SK-N-MC (cell line): ENCODE measurements around the gene SKAP2.

Source experiments
- DNase-seq: peaks from one replicate; pipeline ENCODE4 v3.0.0-alpha.2; 2011; ENCODE audit warnings: low read depth, low spot score
- H3K27ac ChIP-seq: fragments of 200-600 bp; sonication (generic); 2 replicates; pipeline ENCODE4 v1.5.1; 2016; ENCODE audit warnings: mixed run types
- H3K36me3 ChIP-seq: fragments of 200-600 bp; sonication (generic); 2 replicates; pipeline ENCODE4 v1.6.1; 2017; ENCODE audit warnings: antibody characterized with exemption, low read length, mixed read lengths; ENCODE audit not compliant: insufficient read depth
- H3K4me3 ChIP-seq: fragments of 200-600 bp; sonication (generic); 2 replicates; pipeline ENCODE4 v1.5.1; 2016
- H3K9ac ChIP-seq: fragments of 200-600 bp; sonication (generic); 2 replicates; pipeline ENCODE4 v1.8.0; 2017; ENCODE audit warnings: mixed run types, mixed read lengths; ENCODE audit not compliant: insufficient read length
- H3K9me3 ChIP-seq: fragments of 200-600 bp; sonication (generic); 2 replicates; pipeline ENCODE4 v1.6.1; 2017; ENCODE audit warnings: low read depth, mild to moderate bottlenecking, antibody characterized with exemption, low read length, moderate library complexity, mixed read lengths
- EZH2 ChIP-seq: fragments of 200-600 bp; sonication (generic); IDR thresholded peaks from one replicate; pipeline ENCODE4 v1.6.1; 2017; ENCODE audit warnings: antibody characterized with exemption
- FOXP2 ChIP-seq: optimal IDR thresholded peaks from 2 replicates; pipeline ENCODE3; 2011; ENCODE audit warnings: mild to moderate bottlenecking, moderate library complexity; ENCODE audit not compliant: insufficient read depth; ENCODE audit errors: extremely low read length, control extremely low read depth
- POLR2AphosphoS5 ChIP-seq: IDR thresholded peaks from 2 replicates; pipeline ENCODE4 v1.6.1; 2012; ENCODE audit warnings: mild to moderate bottlenecking, low read depth, low read length, borderline replicate concordance

Gene SKAP2

GRCh38 chr7:26642416-26642815, 222.0 kb downstream of the SKAP2 start:
- Histone ChIP-seq H3K27ac (no peak overlapping the region), H3K36me3 (no peaks in the 10 kb centered on the region), H3K4me3 (no peak overlapping the region), H3K9me3 (no peaks in the 10 kb centered on the region), H3K9ac (no peak overlapping the region)
- no peak for TF ChIP-seq FOXP2
- no peak for TF ChIP-seq EZH2
- TF ChIP-seq POLR2AphosphoS5: no peak
- DNase-seq: no peak

- Histone ChIP-seq H3K36me3 (no peaks in the 10 kb centered on the region), H3K4me3 (no peak overlapping the region), H3K9me3 (no peaks in the 10 kb centered on the region), H3K9ac (no peak overlapping the region), H3K27ac (no peak overlapping the region)
- DNase-seq: no peak
- TF ChIP-seq FOXP2: no peak
- no peak for TF ChIP-seq EZH2
- TF ChIP-seq POLR2AphosphoS5: no peak
Observed at GRCh38 chr7:26639695-26640094, 224.7 kb downstream of the SKAP2 start.

- Histone ChIP-seq H3K9ac (no peak overlapping the region), H3K4me3 (no peak overlapping the region), H3K36me3 (no peaks in the 10 kb centered on the region), H3K9me3 (no peaks in the 10 kb centered on the region), H3K27ac (no peak overlapping the region)
- DNase-seq: no peak
- TF ChIP-seq FOXP2 (no peak), EZH2 (no peak)
Observed at GRCh38 chr7:26639111-26639510, 225.3 kb downstream of the SKAP2 start.

DNA sequence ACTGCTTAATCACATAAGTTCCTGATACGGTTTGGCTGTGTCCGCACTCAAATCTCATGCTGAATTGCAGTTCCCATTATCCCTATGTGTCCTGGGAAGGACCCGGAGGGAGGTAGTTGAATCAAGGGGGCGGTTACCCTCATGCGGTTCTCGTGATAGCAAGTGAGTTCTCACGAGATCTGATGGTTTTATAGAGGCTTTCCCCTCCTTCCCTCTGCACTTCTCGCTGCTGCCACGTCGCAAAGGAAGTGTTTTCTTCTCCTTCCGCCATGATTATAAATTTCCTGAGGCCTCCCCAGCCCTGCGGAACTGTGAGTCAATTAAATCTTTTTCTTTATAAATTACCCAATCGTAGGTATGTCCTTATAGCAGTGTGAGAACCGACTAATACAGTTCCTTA, 226.2 kb downstream of the SKAP2 start:
- TF ChIP-seq EZH2: no peak
- TF ChIP-seq POLR2AphosphoS5: no peak
- TF ChIP-seq FOXP2: no peak
- H3K4me3 ChIP-seq: no peak overlapping the region
- H3K27ac ChIP-seq: no peak overlapping the region
- no peak overlapping the region for H3K9ac ChIP-seq
- no peaks in the 10 kb centered on the region for H3K36me3 ChIP-seq
- no peaks in the 10 kb centered on the region for H3K9me3 ChIP-seq
- no peak for DNase-seq

DNA sequence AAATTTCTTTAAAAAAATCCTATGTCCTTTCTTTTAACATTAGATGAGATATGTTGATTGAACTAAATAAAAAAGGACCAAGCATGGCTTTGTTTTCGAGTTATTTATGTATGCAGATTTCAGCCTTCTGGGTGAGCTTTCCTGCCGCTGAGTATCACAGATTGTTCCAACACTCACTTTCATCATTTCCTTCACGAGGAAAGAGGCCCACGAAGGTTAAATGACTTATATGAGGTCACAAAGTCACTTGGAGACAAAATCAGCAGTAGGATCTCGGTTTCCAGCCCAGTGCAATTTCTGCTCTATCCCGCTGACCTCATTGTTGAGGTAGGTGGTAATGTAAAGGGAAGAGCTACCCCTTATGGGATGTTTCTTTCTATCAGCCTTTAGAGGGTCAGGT, 226.8 kb downstream of the SKAP2 start:
- TF ChIP-seq EZH2: no peak
- no peak for TF ChIP-seq POLR2AphosphoS5
- no peak for TF ChIP-seq FOXP2
- Histone ChIP-seq H3K9me3 (no peaks in the 10 kb centered on the region), H3K4me3 (no peak overlapping the region), H3K36me3 (no peaks in the 10 kb centered on the region), H3K9ac (no peak overlapping the region), H3K27ac (no peak overlapping the region)
- DNase-seq: no peak

- TF ChIP-seq FOXP2: no peak
- no peak for TF ChIP-seq EZH2
- no peak for TF ChIP-seq POLR2AphosphoS5
- Histone ChIP-seq H3K4me3 (no peak overlapping the region), H3K27ac (no peak overlapping the region), H3K9ac (no peak overlapping the region), H3K9me3 (no peaks in the 10 kb centered on the region), H3K36me3 (no peaks in the 10 kb centered on the region)
- DNase-seq: no peak
Observed at GRCh38 chr7:26636808-26637207, 227.6 kb downstream of the SKAP2 start.

DNA sequence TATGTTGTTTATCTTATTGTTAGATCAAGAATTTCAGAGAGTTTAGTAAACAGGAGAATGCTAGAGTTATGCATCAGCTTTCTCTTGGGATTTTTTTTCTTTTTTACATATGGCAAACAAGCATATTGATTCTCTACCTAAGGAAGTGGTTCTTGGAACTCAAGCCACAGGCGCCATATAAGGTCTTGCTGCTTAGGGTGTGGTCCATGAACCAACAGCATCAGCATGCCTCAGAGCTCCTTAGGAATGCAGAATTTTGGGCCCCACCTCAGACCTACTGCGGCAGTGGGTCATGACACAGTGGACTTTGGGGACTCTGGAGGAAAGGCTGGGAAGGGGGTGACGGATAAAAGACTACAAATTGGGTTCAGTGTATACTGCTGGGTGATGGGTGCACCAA, 230.8 kb downstream of the SKAP2 start:
- Histone ChIP-seq H3K36me3 (no peaks in the 10 kb centered on the region), H3K9ac (no peak overlapping the region), H3K9me3 (no peaks in the 10 kb centered on the region), H3K4me3 (no peak overlapping the region), H3K27ac (no peak overlapping the region)
- TF ChIP-seq POLR2AphosphoS5 (no peak), FOXP2 (no peak), EZH2 (no peak)
- no peak for DNase-seq

- no peak for DNase-seq
- Histone ChIP-seq H3K9me3 (no peaks in the 10 kb centered on the region), H3K27ac (no peak overlapping the region), H3K4me3 (no peak overlapping the region), H3K9ac (no peak overlapping the region), H3K36me3 (no peaks in the 10 kb centered on the region)
- TF ChIP-seq FOXP2 (no peak), EZH2 (no peak)
Observed at GRCh38 chr7:26631601-26632000, 232.8 kb downstream of the SKAP2 start.

GRCh38 chr7:26630941-26631580, 233.3 kb downstream of the SKAP2 start:
- no peak overlapping the region for H3K4me3 ChIP-seq
- TF ChIP-seq EZH2 (no peak), POLR2AphosphoS5 (no peak), FOXP2 (no peak)
- no peak overlapping the region for H3K27ac ChIP-seq
- no peak overlapping the region for H3K9ac ChIP-seq
- DNase-seq: no peak
- no peaks in the 10 kb centered on the region for H3K9me3 ChIP-seq
- H3K36me3 ChIP-seq: no peaks in the 10 kb centered on the region

- Histone ChIP-seq H3K27ac (no peak overlapping the region), H3K9me3 (no peaks in the 10 kb centered on the region), H3K36me3 (no peaks in the 10 kb centered on the region), H3K4me3 (no peak overlapping the region), H3K9ac (no peak overlapping the region)
- TF ChIP-seq POLR2AphosphoS5: no peak
- no peak for TF ChIP-seq FOXP2
- no peak for TF ChIP-seq EZH2
- DNase-seq: no peak
Observed at GRCh38 chr7:26630361-26630760, 234.0 kb downstream of the SKAP2 start.
